Stimulated activated naive CD8-positive, alpha-beta T cell treated with anti-CD3 and anti-CD28 coated beads, Interleukin-15, amount 100 ng/mL, for 72 hours (primary cell): ENCODE results near the gene EPN3.
A peak's percentile ranks its signal among the peaks of the same experiment; 100 is the strongest.

Source experiments
- ATAC-seq: fragments of 150-1000 bp; cut with Tn5 transposase; 2 replicates; pipeline ENCODE4 v1.10.0; 2021; ENCODE audit warnings: mild to moderate bottlenecking, moderate library complexity
- DNase-seq, 2 donors: peaks; one replicate each; pipeline ENCODE4 v3.0.0; 2021 to 2022
- H3K27ac Mint-ChIP-seq, 2 donors: one replicate each; pipeline ENCODE4 v1.8.0; 2022; ENCODE audit warnings: mild to moderate bottlenecking in 2 of 2, mixed read lengths in 2 of 2, moderate library complexity in 2 of 2
- H3K27me3 Mint-ChIP-seq: one replicate; pipeline ENCODE4 v1.8.0; 2022; ENCODE audit warnings: mixed read lengths
- H3K4me1 Mint-ChIP-seq: one replicate; pipeline ENCODE4 v1.8.0; 2022; ENCODE audit warnings: mild to moderate bottlenecking, mixed read lengths
- H3K4me3 Mint-ChIP-seq, 2 donors: one replicate each; pipeline ENCODE4 v1.8.0; 2022; ENCODE audit warnings: mild to moderate bottlenecking in 2 of 2, mixed read lengths in 2 of 2, moderate library complexity in 1 of 2
- H3K9me3 Mint-ChIP-seq, 2 donors: one replicate each; pipeline ENCODE4 v1.8.0; 2022; ENCODE audit warnings: mixed read lengths in 2 of 2

EPN3 gene

GRCh38 chr17:50561746-50562141 is 29.2 kb downstream of the EPN3 start:
- Mint-ChIP-seq H3K4me1 (peaks cover 47% of the 10 kb centered on the region), H3K27ac (no peak overlapping the region), H3K9me3 (no peaks in the 10 kb centered on the region), H3K4me3 (peak overlapping the region in 1 of 2 donors; percentile 48), H3K27me3 (peaks cover 89% of the 10 kb centered on the region)
- ATAC-seq: no peak
- no peak for DNase-seq

GRCh38 chr17:50562242-50563091 is 29.9 kb downstream of the EPN3 start:
- Mint-ChIP-seq H3K9me3 (no peaks in the 10 kb centered on the region), H3K27me3 (peaks cover 89% of the 10 kb centered on the region), H3K4me1 (peaks cover 47% of the 10 kb centered on the region), H3K27ac (peak overlapping the region in 1 of 2 donors; percentile 69), H3K4me3 (peak overlapping the region; percentile 16 to 54)
- ATAC-seq (no peak), DNase-seq (peak in 1 of 2 donors; percentile 30)

GRCh38 chr17:50563092-50563511 is 30.6 kb downstream of the EPN3 start:
- H3K9me3 Mint-ChIP-seq: no peaks in the 10 kb centered on the region
- H3K4me1 Mint-ChIP-seq: peaks cover 47% of the 10 kb centered on the region
- DNase-seq: no peak
- no peak overlapping the region for H3K27ac Mint-ChIP-seq
- no peak for ATAC-seq
- peaks cover 89% of the 10 kb centered on the region for H3K27me3 Mint-ChIP-seq
- no peak overlapping the region for H3K4me3 Mint-ChIP-seq

GRCh38 chr17:50564916-50565315 is 32.4 kb downstream of the EPN3 start:
- peaks cover 72% of the 10 kb centered on the region for H3K27me3 Mint-ChIP-seq
- H3K4me3 Mint-ChIP-seq: no peak overlapping the region
- no peak overlapping the region for H3K27ac Mint-ChIP-seq
- H3K4me1 Mint-ChIP-seq: peaks cover 29% of the 10 kb centered on the region
- DNase-seq (no peak), ATAC-seq (no peak)
- no peaks in the 10 kb centered on the region for H3K9me3 Mint-ChIP-seq

GRCh38 chr17:50565402-50566350 is 33.1 kb downstream of the EPN3 start:
- Mint-ChIP-seq H3K9me3 (no peaks in the 10 kb centered on the region), H3K27me3 (peaks cover 66% of the 10 kb centered on the region), H3K27ac (peak overlapping the region in 1 of 2 donors; percentile 43), H3K4me1 (peaks cover 24% of the 10 kb centered on the region), H3K4me3 (no peak overlapping the region)
- DNase-seq (no peak), ATAC-seq (no peak)

GRCh38 chr17:50566886-50567285 is 34.4 kb downstream of the EPN3 start:
- peaks cover 24% of the 10 kb centered on the region for H3K4me1 Mint-ChIP-seq
- H3K27ac Mint-ChIP-seq: no peak overlapping the region

GRCh38 chr17:50568659-50569058 is 36.1 kb downstream of the EPN3 start:
- Mint-ChIP-seq H3K9me3 (no peaks in the 10 kb centered on the region), H3K27me3 (peaks cover 46% of the 10 kb centered on the region), H3K4me3 (no peak overlapping the region), H3K27ac (no peak overlapping the region), H3K4me1 (peaks cover 15% of the 10 kb centered on the region)
- ATAC-seq (no peak), DNase-seq (no peak)

More at GRCh38 chr17:50566886-50567285, 34.4 kb downstream of the EPN3 start:
- H3K4me3 Mint-ChIP-seq: no peak overlapping the region
- DNase-seq (no peak), ATAC-seq (no peak)
- H3K27me3 Mint-ChIP-seq: peaks cover 63% of the 10 kb centered on the region
- no peaks in the 10 kb centered on the region for H3K9me3 Mint-ChIP-seq

- H3K27ac Mint-ChIP-seq: no peak overlapping the region
- no peak for ATAC-seq
- peaks cover 36% of the 10 kb centered on the region for H3K27me3 Mint-ChIP-seq
- no peaks in the 10 kb centered on the region for H3K9me3 Mint-ChIP-seq
- DNase-seq: no peak
- no peak overlapping the region for H3K4me3 Mint-ChIP-seq
- H3K4me1 Mint-ChIP-seq: peaks cover 14% of the 10 kb centered on the region
Observed at GRCh38 chr17:50569592-50569991, 37.1 kb downstream of the EPN3 start.

- peaks cover 10% of the 10 kb centered on the region for H3K4me1 Mint-ChIP-seq
- H3K9me3 Mint-ChIP-seq: no peaks in the 10 kb centered on the region
- ATAC-seq (no peak), DNase-seq (no peak)
- no peak overlapping the region for H3K27ac Mint-ChIP-seq
- no peak overlapping the region for H3K4me3 Mint-ChIP-seq
- peaks cover 32% of the 10 kb centered on the region for H3K27me3 Mint-ChIP-seq
Observed at GRCh38 chr17:50570032-50570431, 37.5 kb downstream of the EPN3 start.

GRCh38 chr17:50570528-50570927 is 38.0 kb downstream of the EPN3 start:
- H3K4me3 Mint-ChIP-seq: no peak overlapping the region
- no peak for DNase-seq
- H3K9me3 Mint-ChIP-seq: no peaks in the 10 kb centered on the region
- ATAC-seq: no peak
- peaks cover 27% of the 10 kb centered on the region for H3K27me3 Mint-ChIP-seq
- no peak overlapping the region for H3K27ac Mint-ChIP-seq
- peaks cover 5% of the 10 kb centered on the region for H3K4me1 Mint-ChIP-seq

- Mint-ChIP-seq H3K4me1 (no peaks in the 10 kb centered on the region), H3K9me3 (no peaks in the 10 kb centered on the region), H3K27ac (no peak overlapping the region), H3K4me3 (no peak overlapping the region), H3K27me3 (peaks cover 16% of the 10 kb centered on the region)
- no peak for DNase-seq
- ATAC-seq: no peak
Observed at GRCh38 chr17:50571681-50572080, 39.1 kb downstream of the EPN3 start.

GRCh38 chr17:50572541-50572940 is 40.0 kb downstream of the EPN3 start:
- DNase-seq: no peak
- no peak overlapping the region for H3K27ac Mint-ChIP-seq
- H3K4me3 Mint-ChIP-seq: no peak overlapping the region
- H3K4me1 Mint-ChIP-seq: no peaks in the 10 kb centered on the region
- peaks cover 7% of the 10 kb centered on the region for H3K27me3 Mint-ChIP-seq
- H3K9me3 Mint-ChIP-seq: no peaks in the 10 kb centered on the region
- ATAC-seq: no peak

GRCh38 chr17:50573866-50574611 is 41.5 kb downstream of the EPN3 start:
- Mint-ChIP-seq H3K9me3 (no peaks in the 10 kb centered on the region), H3K4me1 (no peaks in the 10 kb centered on the region), H3K4me3 (no peak overlapping the region), H3K27ac (no peak overlapping the region), H3K27me3 (no peaks in the 10 kb centered on the region)
- ATAC-seq: no peak
- DNase-seq: no peak

- DNase-seq (no peak), ATAC-seq (no peak)
- Mint-ChIP-seq H3K4me1 (no peaks in the 10 kb centered on the region), H3K9me3 (no peaks in the 10 kb centered on the region), H3K27me3 (peaks cover 7% of the 10 kb centered on the region), H3K4me3 (no peak overlapping the region), H3K27ac (no peak overlapping the region)
Observed at GRCh38 chr17:50575581-50576210, 43.2 kb downstream of the EPN3 start.

- H3K4me1 Mint-ChIP-seq: no peaks in the 10 kb centered on the region
- no peak overlapping the region for H3K27ac Mint-ChIP-seq
- H3K4me3 Mint-ChIP-seq: no peak overlapping the region
- peaks cover 10% of the 10 kb centered on the region for H3K27me3 Mint-ChIP-seq
- no peaks in the 10 kb centered on the region for H3K9me3 Mint-ChIP-seq
- DNase-seq: no peak
- no peak for ATAC-seq
Observed at GRCh38 chr17:50576864-50577263, 44.3 kb downstream of the EPN3 start.
